Measurements from ENCODE around the gene ANO2.
A peak's percentile ranks its signal among the peaks of the same experiment; 100 is the strongest.

ANO2 gene

GRCh38 chr12:5586201-5586600 lies 358.9 kb downstream of the ANO2 start:
- TF ChIP-seq POLR2AphosphoS5 (IDR thresholded peaks at IDR 0.05; ENCODE audit: low read depth, low read length) (no peak), FOXP2 (optimal IDR thresholded peaks at IDR 0.05; ENCODE audit: borderline replicate concordance, extremely low read depth, extremely low read length, insufficient read depth) (no peak), REST (IDR thresholded peaks at IDR 0.05; ENCODE audit: insufficient read depth in 1 of 2, low read depth in 2 of 2, low read length in 2 of 2) (no peak), SIN3A (IDR thresholded peaks at IDR 0.05; ENCODE audit: borderline replicate concordance, insufficient read depth, low read length) (no peak), TAF1 (IDR thresholded peaks at IDR 0.05; ENCODE audit: borderline replicate concordance, insufficient read depth, low read length) (no peak)

GRCh38 chr12:5585178-5585577 lies 359.9 kb downstream of the ANO2 start:
- TF ChIP-seq POLR2AphosphoS5 (IDR thresholded peaks at IDR 0.05; ENCODE audit: low read depth, low read length), result no peak
- TF ChIP-seq TAF1 (IDR thresholded peaks at IDR 0.05; ENCODE audit: borderline replicate concordance, insufficient read depth, low read length), result no peak
- 0 out of 4 replicates have a peak, but pooled peaks of 1 of the 2 experiments have one; percentile 24 for TF ChIP-seq REST (IDR thresholded peaks at IDR 0.05; ENCODE audit: insufficient read depth in 1 of 2, low read depth in 2 of 2, low read length in 2 of 2)

GRCh38 chr12:5584412-5585175 lies 360.5 kb downstream of the ANO2 start:
- TF ChIP-seq SIN3A (IDR thresholded peaks at IDR 0.05; ENCODE audit: borderline replicate concordance, insufficient read depth, low read length) (no peak), FOXP2 (optimal IDR thresholded peaks at IDR 0.05; ENCODE audit: borderline replicate concordance, extremely low read depth, extremely low read length, insufficient read depth) (no peak), POLR2AphosphoS5 (IDR thresholded peaks at IDR 0.05; ENCODE audit: low read depth, low read length) (no peak), REST (IDR thresholded peaks at IDR 0.05; ENCODE audit: insufficient read depth in 1 of 2, low read depth in 2 of 2, low read length in 2 of 2) (no peak), TAF1 (IDR thresholded peaks at IDR 0.05; ENCODE audit: borderline replicate concordance, insufficient read depth, low read length) (no peak)

GRCh38 chr12:5582541-5582940 lies 362.5 kb downstream of the ANO2 start:
- TF ChIP-seq FOXP2 (optimal IDR thresholded peaks at IDR 0.05; ENCODE audit: borderline replicate concordance, extremely low read depth, extremely low read length, insufficient read depth) (no peak), REST (IDR thresholded peaks at IDR 0.05; ENCODE audit: insufficient read depth in 1 of 2, low read depth in 2 of 2, low read length in 2 of 2) (no peak), POLR2AphosphoS5 (IDR thresholded peaks at IDR 0.05; ENCODE audit: low read depth, low read length) (no peak), SIN3A (IDR thresholded peaks at IDR 0.05; ENCODE audit: borderline replicate concordance, insufficient read depth, low read length) (no peak), TAF1 (IDR thresholded peaks at IDR 0.05; ENCODE audit: borderline replicate concordance, insufficient read depth, low read length) (no peak)
